NB4 (cell line): Measurements from ENCODE around the gene MTFP1.
"Not testable (repeated sequence)": the region's sequence is repeated elsewhere in the genome, so short reads cannot be mapped to it uniquely, and the experiment has no call there.

Experiments used
- DNase-seq: peaks from one replicate; pipeline ENCODE4 v3.0.0; 2010; ENCODE audit warnings: low read depth
- H3K4me3 ChIP-seq: one replicate; pipeline ENCODE4 v1.5.1; 2011; ENCODE audit warnings: mild to moderate bottlenecking, low read depth, low read length, moderate library complexity
- MYC ChIP-seq: IDR thresholded peaks from 2 replicates; pipeline ENCODE4 v1.6.1; 2011; ENCODE audit warnings: low read depth, low read length
- POLR2A ChIP-seq: IDR thresholded peaks from 2 replicates; pipeline ENCODE4 v1.6.1; 2011; ENCODE audit warnings: mild to moderate bottlenecking; ENCODE audit not compliant: insufficient read length; ENCODE audit errors: extremely low read depth
- TF ChIP-seq, protein P1 (sequence below): IDR thresholded peaks from one replicate; pipeline ENCODE4 v1.5.1; 2012; ENCODE audit warnings: low read depth, low read length
- TF ChIP-seq, protein P2 (sequence below): IDR thresholded peaks from 2 replicates; pipeline ENCODE4 v1.6.1; 2011; ENCODE audit warnings: low read depth, low read length

MTFP1 gene

DNA sequence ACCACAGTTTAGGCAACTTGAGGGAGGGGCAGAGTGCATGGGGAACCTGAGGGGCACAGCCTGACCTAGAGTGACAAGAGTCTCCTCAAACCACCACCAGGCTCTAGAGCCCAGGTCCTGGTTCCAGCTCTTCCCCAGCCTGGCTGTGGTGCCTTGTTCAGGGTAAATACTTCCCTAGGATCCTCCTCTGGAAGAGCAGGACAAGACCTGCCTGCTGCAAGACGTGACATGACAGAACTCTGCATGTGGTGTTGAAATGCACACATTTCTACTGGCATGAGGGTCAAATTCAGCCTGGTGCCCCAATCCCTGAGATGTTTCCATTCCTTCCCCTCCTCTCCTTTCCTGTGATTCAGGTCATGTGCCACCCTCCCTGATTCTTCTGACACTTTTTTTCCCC is 25.4 kb upstream of the MTFP1 start:
- no peak for DNase-seq
- no peak overlapping the region for H3K4me3 ChIP-seq
- TF ChIP-seq, protein P1, sequence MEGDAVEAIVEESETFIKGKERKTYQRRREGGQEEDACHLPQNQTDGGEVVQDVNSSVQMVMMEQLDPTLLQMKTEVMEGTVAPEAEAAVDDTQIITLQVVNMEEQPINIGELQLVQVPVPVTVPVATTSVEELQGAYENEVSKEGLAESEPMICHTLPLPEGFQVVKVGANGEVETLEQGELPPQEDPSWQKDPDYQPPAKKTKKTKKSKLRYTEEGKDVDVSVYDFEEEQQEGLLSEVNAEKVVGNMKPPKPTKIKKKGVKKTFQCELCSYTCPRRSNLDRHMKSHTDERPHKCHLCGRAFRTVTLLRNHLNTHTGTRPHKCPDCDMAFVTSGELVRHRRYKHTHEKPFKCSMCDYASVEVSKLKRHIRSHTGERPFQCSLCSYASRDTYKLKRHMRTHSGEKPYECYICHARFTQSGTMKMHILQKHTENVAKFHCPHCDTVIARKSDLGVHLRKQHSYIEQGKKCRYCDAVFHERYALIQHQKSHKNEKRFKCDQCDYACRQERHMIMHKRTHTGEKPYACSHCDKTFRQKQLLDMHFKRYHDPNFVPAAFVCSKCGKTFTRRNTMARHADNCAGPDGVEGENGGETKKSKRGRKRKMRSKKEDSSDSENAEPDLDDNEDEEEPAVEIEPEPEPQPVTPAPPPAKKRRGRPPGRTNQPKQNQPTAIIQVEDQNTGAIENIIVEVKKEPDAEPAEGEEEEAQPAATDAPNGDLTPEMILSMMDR: no peak
- TF ChIP-seq, protein P2, sequence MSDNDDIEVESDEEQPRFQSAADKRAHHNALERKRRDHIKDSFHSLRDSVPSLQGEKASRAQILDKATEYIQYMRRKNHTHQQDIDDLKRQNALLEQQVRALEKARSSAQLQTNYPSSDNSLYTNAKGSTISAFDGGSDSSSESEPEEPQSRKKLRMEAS: no peak
- TF ChIP-seq MYC: no peak
- TF ChIP-seq POLR2A: no peak

DNA sequence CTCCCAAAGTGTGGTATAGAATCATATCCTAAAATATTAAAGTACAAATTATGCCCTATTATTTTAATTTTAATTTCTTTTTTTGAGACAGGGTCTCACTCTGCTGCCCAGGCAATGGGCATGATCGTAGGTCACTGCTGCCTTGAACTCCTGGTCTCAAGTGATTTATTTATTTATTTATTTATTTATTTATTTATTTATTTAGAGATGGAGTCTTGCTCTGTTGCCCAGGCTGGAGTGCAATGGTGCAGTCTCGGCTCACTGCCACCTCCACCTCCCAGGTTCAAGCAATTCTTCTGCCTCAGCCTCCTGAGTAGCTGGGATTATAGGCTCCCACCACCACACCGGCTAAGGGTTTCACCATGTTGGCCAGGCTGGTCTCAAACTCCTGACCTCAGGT is 24.5 kb upstream of the MTFP1 start:
- not testable (repeated sequence) for H3K4me3 ChIP-seq, DNase-seq

DNA sequence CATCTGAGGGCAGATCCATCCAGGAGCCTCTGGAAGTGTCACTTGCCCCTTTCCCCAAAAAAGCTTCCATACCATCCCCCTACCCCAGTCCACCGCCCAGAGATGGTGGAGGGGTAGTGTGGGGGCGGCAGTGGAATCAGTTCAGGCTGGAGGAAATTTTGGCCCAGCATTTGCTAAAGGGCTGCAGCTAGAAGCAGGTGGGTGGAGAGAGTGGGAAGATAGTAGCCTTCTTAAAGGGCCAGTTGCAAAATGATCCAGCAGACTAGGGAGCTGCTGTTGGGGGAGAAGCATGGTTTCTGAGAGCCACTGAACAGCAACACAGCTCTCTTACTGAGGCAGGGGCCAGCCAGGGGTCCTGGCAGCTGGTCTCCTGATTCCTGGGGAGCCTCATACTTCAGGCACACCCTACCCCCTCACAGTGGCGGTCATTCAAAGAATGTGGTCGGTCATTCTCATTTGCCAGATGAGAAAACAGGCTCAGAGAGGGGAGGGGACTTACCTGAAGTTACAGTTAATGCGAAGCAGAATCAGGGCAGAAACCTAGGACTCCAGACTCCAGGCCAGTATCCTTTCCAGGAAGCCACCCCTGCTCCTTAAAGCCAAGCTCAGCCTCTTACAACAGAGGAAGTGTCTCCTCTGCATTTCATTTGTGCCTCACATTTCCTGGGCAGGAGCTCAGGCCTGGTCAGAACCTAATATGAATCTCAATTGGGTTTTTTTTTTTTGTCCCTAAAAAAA is 23.4 kb upstream of the MTFP1 start:
- no peak for DNase-seq
- no peak overlapping the region for H3K4me3 ChIP-seq
- TF ChIP-seq, protein P1: no peak
- TF ChIP-seq POLR2A (no peak), MYC (no peak)
- TF ChIP-seq, protein P2: no peak

DNA sequence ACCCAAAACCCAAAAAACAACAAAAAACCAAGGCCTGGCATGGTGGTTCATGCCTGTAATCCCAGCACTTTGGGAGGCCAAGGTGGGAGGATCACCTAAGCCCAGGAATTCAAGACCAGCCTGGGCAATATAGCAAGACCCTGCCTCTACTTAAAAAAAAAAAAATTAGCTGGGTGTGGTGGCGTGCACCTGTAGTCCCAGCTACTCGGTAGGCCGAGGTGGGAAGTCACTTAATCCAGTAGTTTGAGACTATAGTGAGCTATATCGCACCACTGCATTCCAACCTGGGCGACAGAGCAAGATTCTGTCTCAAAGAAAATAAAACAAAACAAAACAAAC is 22.8 kb upstream of the MTFP1 start:
- not testable (repeated sequence) for H3K4me3 ChIP-seq, DNase-seq

DNA sequence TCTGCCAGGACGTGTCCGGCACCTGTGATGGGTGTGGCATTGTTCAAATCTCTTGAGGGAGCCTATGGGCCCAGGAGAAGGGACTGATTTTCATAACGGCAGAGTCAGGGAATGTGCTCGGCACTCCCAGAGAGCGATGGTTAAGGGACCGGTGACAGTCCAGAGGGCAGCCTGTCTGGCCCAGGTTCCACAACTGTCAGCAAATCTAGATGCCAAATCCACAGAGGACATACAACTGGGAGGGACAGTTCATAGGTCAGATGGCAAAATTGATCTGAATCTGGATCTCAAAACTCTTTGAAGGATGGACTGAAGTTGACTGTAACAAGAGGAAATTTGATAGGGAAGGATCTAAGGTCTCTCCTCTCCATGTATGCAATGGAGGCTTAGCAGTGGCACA is 21.3 kb upstream of the MTFP1 start:
- no peak overlapping the region for H3K4me3 ChIP-seq
- TF ChIP-seq, protein P1: no peak
- TF ChIP-seq, protein P2: no peak
- TF ChIP-seq MYC: no peak
- TF ChIP-seq POLR2A: no peak
- no peak for DNase-seq

DNA sequence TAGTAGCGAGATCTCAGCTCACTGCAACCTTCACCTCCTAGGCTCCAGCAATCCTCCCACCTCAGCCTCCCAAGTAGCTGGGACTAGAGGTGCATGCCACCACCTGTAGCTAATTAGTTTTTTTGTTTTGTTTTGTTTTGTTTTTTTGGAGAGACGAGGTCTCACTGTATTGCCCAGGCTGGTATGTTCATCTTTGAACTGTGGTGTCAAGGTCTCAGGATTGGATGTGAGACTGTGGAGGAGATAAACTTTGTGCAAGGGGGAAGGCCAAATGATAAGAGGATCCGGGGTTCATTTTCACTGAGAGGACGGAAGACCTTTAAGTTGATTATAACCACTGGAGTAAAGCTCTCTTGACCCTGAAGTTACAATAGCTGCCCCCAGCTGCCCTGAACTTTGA is 19.8 kb upstream of the MTFP1 start:
- no peak overlapping the region for H3K4me3 ChIP-seq
- TF ChIP-seq, protein P1: no peak
- DNase-seq: no peak

DNA sequence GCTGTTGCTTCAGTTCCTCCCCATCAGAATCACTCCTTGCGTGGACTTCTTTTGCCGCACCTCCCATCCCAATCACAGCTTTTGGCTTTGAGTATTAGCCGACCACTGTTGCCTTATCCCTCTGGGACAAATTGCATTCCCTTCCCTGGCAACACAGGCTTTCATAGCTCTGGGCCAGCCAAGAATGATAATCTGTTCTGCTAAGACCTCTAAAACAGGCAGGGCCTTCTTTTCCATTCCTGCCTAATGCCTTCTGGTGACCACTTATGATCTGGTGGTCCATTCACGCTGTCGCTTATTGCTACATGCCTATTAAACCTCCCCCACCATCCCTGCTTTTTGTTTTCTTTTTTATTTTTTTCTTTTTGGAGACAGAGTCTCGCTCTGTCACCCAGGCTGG is 19.2 kb upstream of the MTFP1 start:
- TF ChIP-seq, protein P1: no peak
- TF ChIP-seq POLR2A (no peak), MYC (no peak)
- TF ChIP-seq, protein P2: no peak
- H3K4me3 ChIP-seq: no peak overlapping the region
- DNase-seq: no peak
